Prostate gland (tissue), 2 donors: ENCODE measurements around the gene HNRNPA3.

Experiments used
- CTCF ChIP-seq, 4 experiments: fragments of 200-600 bp in 2 of 4; fragments of 450-650 bp in 2 of 4; sonication (generic) in 2 of 4; IDR thresholded peaks; 1 replicate in 3 of 4; 2 replicates in 1 of 4; pipeline ENCODE4 v1.5.1; 2016 to 2019; ENCODE audit warnings: antibody characterized with exemption in 4 of 4, mild to moderate bottlenecking in 2 of 4, moderate library complexity in 2 of 4
- POLR2A ChIP-seq: fragments of 450-650 bp; IDR thresholded peaks from one replicate; pipeline ENCODE4 v1.6.1; 2016; ENCODE audit warnings: antibody characterized with exemption, mild to moderate bottlenecking
- POLR2AphosphoS5 ChIP-seq: sonication (generic); formaldehyde crosslinking; IDR thresholded peaks from one replicate; pipeline ENCODE4 v1.6.1; 2017; ENCODE audit warnings: antibody characterized with exemption

- peak; percentile 95 for TF ChIP-seq POLR2AphosphoS5
- TF ChIP-seq CTCF (IDR thresholded peaks at IDR 0.05), result peak; percentile 64 to 96 (median 91)
- TF ChIP-seq POLR2A, result peak; percentile 65
These were observed 51.0 kb downstream of the HNRNPA3 start for GRCh38 chr2:177263451-177264208.
